Astrocyte (in vitro differentiated cells and primary cell): Measurements from ENCODE around the gene OR2T4. TPM values are rescaled to one million over a fixed set of nuclear protein-coding genes. Genes with fewer than 3 reads are reported as not detected.

ENCODE experiments used
- DNase-seq: peaks from one replicate; pipeline ENCODE4 v3.0.0-alpha.2; 2010; ENCODE audit warnings: low read depth
- FAIRE-seq: peaks from 2 replicates; lab custom pipeline; 2011; peaks lifted over from hg19 to GRCh38; lab: Jason Lieb, UNC
- H2AFZ ChIP-seq: 2 replicates; pipeline ENCODE4 v1.6.0; 2012; ENCODE audit warnings: low read depth, low read length, inconsistent platforms
- H3K27ac ChIP-seq: 2 replicates; pipeline ENCODE4 v1.5.1; 2011; ENCODE audit warnings: low read depth, low read length, inconsistent platforms
- H3K27me3 ChIP-seq: 2 replicates; pipeline ENCODE4 v1.6.0; 2011; ENCODE audit warnings: low read length, inconsistent platforms; ENCODE audit not compliant: insufficient read depth
- H3K36me3 ChIP-seq: 2 replicates; pipeline ENCODE4 v1.5.1; 2011; ENCODE audit warnings: low read length, inconsistent platforms; ENCODE audit not compliant: insufficient read depth
- H3K4me1 ChIP-seq: 2 replicates; pipeline ENCODE4 v1.5.1; 2011; ENCODE audit warnings: low read length, inconsistent platforms; ENCODE audit not compliant: insufficient read depth
- H3K4me2 ChIP-seq: 2 replicates; pipeline ENCODE4 v1.6.0; 2012; ENCODE audit warnings: low read length, inconsistent platforms
- H3K4me3 ChIP-seq: 2 replicates; pipeline ENCODE4 v1.5.1; 2011; ENCODE audit warnings: low read depth, mild to moderate bottlenecking, low read length, inconsistent platforms; ENCODE audit not compliant: insufficient read depth
- H3K79me2 ChIP-seq: 2 replicates; pipeline ENCODE4 v1.6.0; 2012; ENCODE audit warnings: mild to moderate bottlenecking, low read length, inconsistent platforms; ENCODE audit not compliant: insufficient read depth
- H3K9ac ChIP-seq: 2 replicates; pipeline ENCODE4 v1.6.0; 2012; ENCODE audit warnings: mild to moderate bottlenecking, low read length, inconsistent platforms
- H3K9me3 ChIP-seq: 2 replicates; pipeline ENCODE4 v1.5.1; 2012; ENCODE audit warnings: low read depth, mild to moderate bottlenecking, low read length, inconsistent platforms; ENCODE audit not compliant: insufficient read depth
- H4K20me1 ChIP-seq: 2 replicates; pipeline ENCODE4 v1.6.0; 2012; ENCODE audit warnings: low read length, inconsistent platforms; ENCODE audit not compliant: insufficient read depth
- H3K27ac Mint-ChIP-seq: one replicate; pipeline ENCODE4 v1.8.0; 2021; ENCODE audit warnings: mild to moderate bottlenecking, mixed read lengths; ENCODE audit not compliant: unreplicated experiment
- H3K27me3 Mint-ChIP-seq: one replicate; pipeline ENCODE4 v1.8.0; 2021; ENCODE audit warnings: low read depth, mixed read lengths; ENCODE audit not compliant: unreplicated experiment
- H3K36me3 Mint-ChIP-seq: one replicate; pipeline ENCODE4 v1.8.0; 2021; ENCODE audit warnings: low read depth, mixed read lengths; ENCODE audit not compliant: unreplicated experiment
- H3K4me1 Mint-ChIP-seq: one replicate; pipeline ENCODE4 v1.8.0; 2021; ENCODE audit warnings: low read depth, mixed read lengths; ENCODE audit not compliant: unreplicated experiment
- H3K4me3 Mint-ChIP-seq: one replicate; pipeline ENCODE4 v1.8.0; 2021; ENCODE audit warnings: mild to moderate bottlenecking, moderate library complexity, mixed read lengths; ENCODE audit not compliant: unreplicated experiment
- H3K9me3 Mint-ChIP-seq: one replicate; pipeline ENCODE4 v1.8.0; 2021; ENCODE audit warnings: mild to moderate bottlenecking, mixed read lengths; ENCODE audit not compliant: unreplicated experiment
- EZH2 ChIP-seq: IDR thresholded peaks from 2 replicates; pipeline ENCODE4 v1.6.1; 2012; ENCODE audit warnings: mild to moderate bottlenecking, low read length, inconsistent platforms; ENCODE audit not compliant: insufficient read depth
- total RNA-seq: library from RNA; stranded (reverse); gene quantifications from 2 replicates; pipeline ENCODE4 v1.2.1, GENCODE V29; 2021
- TF ChIP-seq, protein P1 (sequence below): IDR thresholded peaks from 2 replicates; pipeline ENCODE4 v1.5.1; 2011; ENCODE audit warnings: low read depth, mild to moderate bottlenecking, inconsistent platforms, low read length, moderate library complexity; ENCODE audit not compliant: insufficient read depth

Gene OR2T4
- total RNA-seq, 1 donor from 2014 or later, result not detected

DNA sequence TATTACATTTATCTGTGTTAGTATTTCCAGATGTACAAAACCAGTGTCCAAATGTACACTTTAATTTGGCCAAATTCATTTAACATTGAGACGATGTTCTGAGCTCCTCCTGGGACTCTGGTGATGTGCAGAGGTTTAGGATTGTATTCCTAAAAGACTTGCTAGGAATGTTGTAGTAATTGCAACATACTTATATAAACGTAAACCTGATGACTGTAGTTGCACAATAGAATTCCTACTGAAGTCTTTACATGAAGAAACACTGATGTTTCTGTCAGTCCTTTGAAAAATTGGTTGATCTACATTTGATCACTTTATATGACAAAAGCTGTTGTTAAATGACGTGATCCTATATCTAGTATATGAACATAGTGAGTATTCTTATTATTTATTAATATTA is 18.0 kb upstream of the OR2T4 start:
- H3K9ac ChIP-seq, result no peak overlapping the region
- Mint-ChIP-seq H3K9me3 (peaks cover 3% of the 10 kb centered on the region), H3K27me3 (no peaks in the 10 kb centered on the region), H3K36me3 (no peaks in the 10 kb centered on the region), H3K27ac (no peak overlapping the region), H3K4me3 (no peak overlapping the region), H3K4me1 (no peaks in the 10 kb centered on the region)
- peaks cover under 1% of the 10 kb centered on the region for H3K9me3 ChIP-seq
- FAIRE-seq (no peak), DNase-seq (no peak)
- no peaks in the 10 kb centered on the region for H3K79me2 ChIP-seq
- H4K20me1 ChIP-seq, result no peaks in the 10 kb centered on the region
- TF ChIP-seq EZH2, result no peak
- TF ChIP-seq, protein P1, sequence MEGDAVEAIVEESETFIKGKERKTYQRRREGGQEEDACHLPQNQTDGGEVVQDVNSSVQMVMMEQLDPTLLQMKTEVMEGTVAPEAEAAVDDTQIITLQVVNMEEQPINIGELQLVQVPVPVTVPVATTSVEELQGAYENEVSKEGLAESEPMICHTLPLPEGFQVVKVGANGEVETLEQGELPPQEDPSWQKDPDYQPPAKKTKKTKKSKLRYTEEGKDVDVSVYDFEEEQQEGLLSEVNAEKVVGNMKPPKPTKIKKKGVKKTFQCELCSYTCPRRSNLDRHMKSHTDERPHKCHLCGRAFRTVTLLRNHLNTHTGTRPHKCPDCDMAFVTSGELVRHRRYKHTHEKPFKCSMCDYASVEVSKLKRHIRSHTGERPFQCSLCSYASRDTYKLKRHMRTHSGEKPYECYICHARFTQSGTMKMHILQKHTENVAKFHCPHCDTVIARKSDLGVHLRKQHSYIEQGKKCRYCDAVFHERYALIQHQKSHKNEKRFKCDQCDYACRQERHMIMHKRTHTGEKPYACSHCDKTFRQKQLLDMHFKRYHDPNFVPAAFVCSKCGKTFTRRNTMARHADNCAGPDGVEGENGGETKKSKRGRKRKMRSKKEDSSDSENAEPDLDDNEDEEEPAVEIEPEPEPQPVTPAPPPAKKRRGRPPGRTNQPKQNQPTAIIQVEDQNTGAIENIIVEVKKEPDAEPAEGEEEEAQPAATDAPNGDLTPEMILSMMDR, result no peak
- H3K4me2 ChIP-seq, result no peak overlapping the region
- no peak overlapping the region for H2AFZ ChIP-seq
- no peaks in the 10 kb centered on the region for H3K27me3 ChIP-seq
- H3K4me1 ChIP-seq, result no peaks in the 10 kb centered on the region
- H3K36me3 ChIP-seq, result no peaks in the 10 kb centered on the region
- no peak overlapping the region for H3K27ac ChIP-seq
- no peak overlapping the region for H3K4me3 ChIP-seq

DNA sequence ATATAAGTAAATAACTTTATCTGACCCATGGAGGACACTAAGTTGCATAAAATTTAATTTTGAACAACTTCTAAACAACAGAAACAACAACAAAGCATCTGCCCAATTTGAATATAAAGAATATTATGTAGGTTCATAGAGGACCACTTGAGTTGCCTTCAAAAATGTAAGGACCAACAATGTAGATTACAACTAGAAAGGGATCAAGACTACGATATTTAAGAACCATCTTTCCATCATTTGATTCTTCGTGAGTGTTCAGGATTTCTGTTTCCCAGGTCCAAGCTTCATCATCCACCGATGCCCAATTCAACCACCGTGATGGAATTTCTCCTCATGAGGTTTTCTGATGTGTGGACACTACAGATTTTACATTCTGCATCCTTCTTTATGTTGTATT is 13.0 kb upstream of the OR2T4 start, which contains the start of gene OR14C36:
OR14C36 (plus strand) TSS at position 301 of the 400 bp plus-strand sequence; CDS start at position 301, 0 bp downstream.
- H3K9me3 ChIP-seq, result peaks cover 5% of the 10 kb centered on the region
- Mint-ChIP-seq H3K27ac (no peak within 1 kb of the TSS), H3K4me1 (no peaks in the 10 kb centered on the region), H3K27me3 (no peaks in the 10 kb centered on the region), H3K36me3 (no peaks in the 10 kb centered on the region), H3K9me3 (peaks cover 3% of the 10 kb centered on the region), H3K4me3 (no peak within 1 kb of the TSS)
- H3K4me1 ChIP-seq, result no peaks in the 10 kb centered on the region
- H3K27ac ChIP-seq, result no peak within 1 kb of the TSS
- no peak within 1 kb of the TSS for H3K9ac ChIP-seq
- DNase-seq, result no peak
- no peak for TF ChIP-seq EZH2
- TF ChIP-seq, protein P1, result no peak
- H3K79me2 ChIP-seq, result no peaks in the 10 kb centered on the region
- H2AFZ ChIP-seq, result no peak within 1 kb of the TSS
- no peak for FAIRE-seq
- no peak within 1 kb of the TSS for H3K4me2 ChIP-seq
- H3K4me3 ChIP-seq, result no peak within 1 kb of the TSS
- no peaks in the 10 kb centered on the region for H3K36me3 ChIP-seq
- no peaks in the 10 kb centered on the region for H3K27me3 ChIP-seq
- no peaks in the 10 kb centered on the region for H4K20me1 ChIP-seq

DNA sequence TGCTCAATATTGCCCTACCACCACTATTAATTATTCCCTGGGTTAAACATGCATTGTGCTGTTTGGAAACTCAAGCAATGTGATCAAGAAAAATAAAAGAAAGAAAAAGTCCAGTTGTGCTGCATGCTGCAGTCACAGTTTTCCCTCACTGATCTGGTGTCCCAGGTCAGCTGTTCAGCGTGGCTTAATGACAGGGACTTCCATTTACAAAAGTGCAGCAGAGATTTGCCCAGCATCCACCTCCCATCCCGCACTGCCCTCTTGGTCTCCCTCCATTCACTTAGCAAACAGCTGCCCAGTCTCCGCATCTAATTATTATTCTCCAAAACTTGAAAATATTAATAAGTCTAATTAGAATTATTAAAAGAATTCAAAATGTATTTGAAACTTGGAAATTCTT is 2.0 kb upstream of the OR2T4 start:
- no peaks in the 10 kb centered on the region for H3K36me3 Mint-ChIP-seq
- Histone ChIP-seq H3K36me3 (no peaks in the 10 kb centered on the region), H3K9ac (no peak overlapping the region), H3K79me2 (no peaks in the 10 kb centered on the region), H3K4me1 (no peaks in the 10 kb centered on the region), H4K20me1 (no peaks in the 10 kb centered on the region), H2AFZ (no peak overlapping the region), H3K9me3 (no peaks in the 10 kb centered on the region), H3K4me3 (no peak overlapping the region), H3K27ac (no peak overlapping the region), H3K4me2 (no peak overlapping the region), H3K27me3 (no peaks in the 10 kb centered on the region)
- no peaks in the 10 kb centered on the region for H3K27me3 Mint-ChIP-seq
- TF ChIP-seq, protein P1, result no peak
- no peak for TF ChIP-seq EZH2
- no peak overlapping the region for H3K27ac Mint-ChIP-seq
- DNase-seq (no peak), FAIRE-seq (no peak)
- H3K9me3 Mint-ChIP-seq, result peaks cover 7% of the 10 kb centered on the region
- H3K4me1 Mint-ChIP-seq, result no peaks in the 10 kb centered on the region
- H3K4me3 Mint-ChIP-seq, result no peak overlapping the region
